Measurements from ENCODE around the gene HCK. TPM values are rescaled to one million over a fixed set of nuclear protein-coding genes. Genes with fewer than 3 reads are reported as not detected.

The HCK gene
- total RNA-seq: under 0.01 and 0.13 TPM in 2 replicates

DNA sequence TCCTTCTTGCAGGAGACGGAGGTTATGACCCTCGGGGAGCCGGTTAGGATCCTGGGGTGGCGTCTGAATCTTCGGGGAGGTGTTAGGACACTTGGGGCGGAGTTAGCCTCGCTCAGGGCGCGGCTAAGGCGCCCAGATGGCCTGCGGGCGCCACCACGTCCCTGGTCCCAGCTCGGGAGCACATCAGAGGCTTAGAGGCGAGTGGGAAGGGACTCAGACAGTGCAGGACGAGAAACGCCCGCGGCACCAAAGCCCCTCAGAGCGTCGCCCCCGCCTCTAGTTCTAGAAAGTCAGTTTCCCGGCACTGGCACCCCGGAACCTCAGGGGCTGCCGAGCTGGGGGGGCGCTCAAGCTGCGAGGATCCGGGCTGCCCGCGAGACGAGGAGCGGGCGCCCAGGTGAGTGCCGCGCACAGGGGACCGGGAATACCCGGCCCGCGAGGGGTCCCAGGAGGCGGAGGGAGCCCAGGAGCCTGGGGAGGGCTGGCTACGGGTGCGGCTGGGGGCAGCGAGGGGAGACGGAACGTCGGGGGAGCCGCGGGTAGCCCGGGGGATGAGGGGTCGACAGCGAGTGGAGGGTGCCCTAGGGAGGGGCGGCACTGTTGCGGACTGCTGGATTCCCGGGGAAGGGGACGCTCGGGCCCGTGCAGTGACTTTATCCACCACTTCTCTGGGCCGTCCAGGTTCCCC, at the start of gene HCK:
TSS of gene HCK (plus strand) at position 153 of the 688 bp plus-strand sequence.
- Histone ChIP-seq H3K36me3 (ENCODE audit: control insufficient read depth, insufficient read depth, low read length) (no peaks in the 10 kb centered on the region), H3K4me3 (ENCODE audit: low read depth, low read length) (no peak within 1 kb of the TSS), H3K27me3 (ENCODE audit: control insufficient read depth, insufficient read depth, low read length) (peaks cover 27% of the 10 kb centered on the region)
- TF ChIP-seq, protein P1, sequence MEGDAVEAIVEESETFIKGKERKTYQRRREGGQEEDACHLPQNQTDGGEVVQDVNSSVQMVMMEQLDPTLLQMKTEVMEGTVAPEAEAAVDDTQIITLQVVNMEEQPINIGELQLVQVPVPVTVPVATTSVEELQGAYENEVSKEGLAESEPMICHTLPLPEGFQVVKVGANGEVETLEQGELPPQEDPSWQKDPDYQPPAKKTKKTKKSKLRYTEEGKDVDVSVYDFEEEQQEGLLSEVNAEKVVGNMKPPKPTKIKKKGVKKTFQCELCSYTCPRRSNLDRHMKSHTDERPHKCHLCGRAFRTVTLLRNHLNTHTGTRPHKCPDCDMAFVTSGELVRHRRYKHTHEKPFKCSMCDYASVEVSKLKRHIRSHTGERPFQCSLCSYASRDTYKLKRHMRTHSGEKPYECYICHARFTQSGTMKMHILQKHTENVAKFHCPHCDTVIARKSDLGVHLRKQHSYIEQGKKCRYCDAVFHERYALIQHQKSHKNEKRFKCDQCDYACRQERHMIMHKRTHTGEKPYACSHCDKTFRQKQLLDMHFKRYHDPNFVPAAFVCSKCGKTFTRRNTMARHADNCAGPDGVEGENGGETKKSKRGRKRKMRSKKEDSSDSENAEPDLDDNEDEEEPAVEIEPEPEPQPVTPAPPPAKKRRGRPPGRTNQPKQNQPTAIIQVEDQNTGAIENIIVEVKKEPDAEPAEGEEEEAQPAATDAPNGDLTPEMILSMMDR (IDR thresholded peaks at IDR 0.05; ENCODE audit: insufficient read depth, low read length, severe bottlenecking): no peak
- no peak for FAIRE-seq
- DNase-seq (ENCODE audit: low read depth): no peak

DNA sequence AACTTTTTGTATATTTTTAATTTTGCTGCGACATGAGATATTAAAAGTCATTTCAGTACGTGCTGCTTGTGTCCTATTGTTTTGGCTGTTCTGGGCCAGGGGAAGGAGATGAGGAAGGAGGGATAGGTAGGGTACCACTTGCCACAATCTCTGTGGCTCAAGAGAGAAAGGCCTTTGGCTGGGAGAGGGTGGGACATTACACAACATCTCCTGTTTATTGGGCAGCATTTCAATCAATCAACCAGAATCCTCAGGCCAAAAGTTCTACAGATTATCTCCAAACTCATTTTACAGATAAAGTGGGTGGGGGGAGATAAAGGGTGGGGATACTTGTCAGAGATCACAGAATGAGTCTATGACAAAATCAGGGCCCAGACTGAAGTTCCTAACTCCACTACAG, 48.7 kb upstream of the HCK start:
- Histone ChIP-seq H3K27me3 (ENCODE audit: control insufficient read depth, insufficient read depth, low read length) (peaks cover 3% of the 10 kb centered on the region), H3K36me3 (ENCODE audit: control insufficient read depth, insufficient read depth, low read length) (no peaks in the 10 kb centered on the region), H3K4me3 (ENCODE audit: low read depth, low read length) (no peak overlapping the region)
- DNase-seq (ENCODE audit: low read depth): no peak
- TF ChIP-seq, protein P1 (IDR thresholded peaks at IDR 0.05; ENCODE audit: insufficient read depth, low read length, severe bottlenecking): no peak
- FAIRE-seq: no peak

DNA sequence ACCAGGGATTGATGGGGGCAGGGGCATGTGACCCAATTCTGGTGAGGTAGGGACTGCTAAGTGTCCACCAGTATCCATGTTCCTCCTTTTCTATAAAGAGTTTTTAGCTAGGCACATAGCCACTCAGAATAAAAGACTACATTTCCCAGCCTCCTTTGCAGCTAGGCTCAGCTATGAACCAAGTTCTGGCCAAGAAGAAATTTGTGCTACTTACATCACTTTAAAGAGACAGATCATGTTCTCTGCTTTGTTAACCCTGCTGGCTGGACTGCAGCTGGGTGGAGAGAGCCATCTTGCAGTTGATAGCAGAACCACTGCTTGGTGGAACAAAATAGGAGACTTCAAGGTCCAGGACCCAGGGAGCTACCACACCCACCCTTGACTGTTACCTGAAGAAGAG, 47.1 kb upstream of the HCK start:
- Histone ChIP-seq H3K36me3 (ENCODE audit: control insufficient read depth, insufficient read depth, low read length) (no peaks in the 10 kb centered on the region), H3K4me3 (ENCODE audit: low read depth, low read length) (no peak overlapping the region), H3K27me3 (ENCODE audit: control insufficient read depth, insufficient read depth, low read length) (no peaks in the 10 kb centered on the region)
- DNase-seq (ENCODE audit: low read depth): peak; percentile 15
- no peak for FAIRE-seq
- TF ChIP-seq, protein P1 (IDR thresholded peaks at IDR 0.05; ENCODE audit: insufficient read depth, low read length, severe bottlenecking): no peak

DNA sequence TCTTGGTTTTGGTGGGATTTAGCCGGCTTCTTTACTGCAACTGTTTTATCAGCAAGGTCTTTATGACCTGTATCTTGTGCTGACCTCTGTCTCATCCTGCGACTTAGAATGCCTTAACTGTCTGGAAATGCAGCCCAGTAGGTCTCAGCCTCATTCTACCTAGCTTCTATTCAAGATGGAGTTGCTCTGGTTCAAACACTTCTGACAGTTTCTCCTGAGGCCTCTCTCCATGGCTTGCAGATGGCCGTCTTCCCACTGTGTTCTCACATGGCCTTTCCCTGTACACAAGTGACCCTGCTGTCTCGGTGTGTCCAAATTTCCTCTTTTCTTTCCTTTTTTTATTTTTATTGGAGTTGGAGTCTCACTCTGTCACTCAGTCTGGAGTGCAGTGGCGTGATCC, 46.0 kb upstream of the HCK start:
- TF ChIP-seq, protein P1 (IDR thresholded peaks at IDR 0.05; ENCODE audit: insufficient read depth, low read length, severe bottlenecking): no peak
- no peak overlapping the region for H3K4me3 ChIP-seq (ENCODE audit: low read depth, low read length)
- no peaks in the 10 kb centered on the region for H3K36me3 ChIP-seq (ENCODE audit: control insufficient read depth, insufficient read depth, low read length)
- H3K27me3 ChIP-seq (ENCODE audit: control insufficient read depth, insufficient read depth, low read length): no peaks in the 10 kb centered on the region
- DNase-seq (ENCODE audit: low read depth): no peak
- FAIRE-seq: no peak

DNA sequence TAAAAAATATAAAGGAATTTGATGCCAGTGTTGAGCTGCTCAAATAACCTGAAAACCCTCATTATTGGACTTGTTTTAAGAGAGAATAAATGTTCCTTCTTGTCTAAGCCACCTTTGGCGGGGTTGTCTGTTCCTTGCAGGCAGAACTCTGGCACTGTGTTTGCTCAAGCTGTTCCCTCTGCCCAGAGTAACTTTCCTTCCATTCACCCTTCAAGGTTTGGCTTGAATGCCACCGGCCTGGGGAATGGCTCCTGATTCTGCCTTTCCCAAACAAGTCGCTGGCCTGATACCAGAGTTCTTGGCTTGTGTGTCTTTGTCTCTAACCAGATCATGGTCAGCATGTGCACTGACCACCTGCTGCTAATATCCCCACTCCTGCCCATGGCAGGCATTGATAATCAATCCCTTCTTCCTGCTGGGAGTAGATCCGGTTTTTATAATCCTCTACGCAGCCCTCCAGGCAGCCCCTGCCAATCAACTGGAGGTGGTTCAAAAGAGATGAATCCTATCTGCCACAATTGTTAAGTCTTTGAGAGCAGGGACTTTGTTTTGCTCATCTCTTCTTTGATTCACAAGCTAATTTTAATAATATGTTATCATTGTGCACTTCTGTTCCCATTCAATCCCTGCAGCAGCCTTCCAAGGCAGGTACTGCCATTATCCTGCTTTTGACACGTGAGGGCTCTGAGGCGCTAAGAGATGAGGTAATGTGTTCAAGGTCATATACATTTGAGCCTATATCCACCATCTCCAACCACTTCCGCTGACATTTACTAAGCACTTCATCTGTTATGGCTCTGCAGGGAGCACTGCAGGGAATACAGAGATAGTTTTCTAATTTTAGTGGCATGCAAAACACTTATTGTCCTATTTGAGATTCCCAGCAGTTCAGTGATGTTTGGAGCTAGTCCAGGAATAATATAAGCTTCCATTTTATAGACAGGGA, 44.9 kb upstream of the HCK start:
- no peak for FAIRE-seq

More for the DNA sequence above, 44.9 kb upstream of the HCK start:
- peaks cover 2% of the 10 kb centered on the region for H3K27me3 ChIP-seq (ENCODE audit: control insufficient read depth, insufficient read depth, low read length)
- H3K4me3 ChIP-seq (ENCODE audit: low read depth, low read length): no peak overlapping the region
- TF ChIP-seq, protein P1 (IDR thresholded peaks at IDR 0.05; ENCODE audit: insufficient read depth, low read length, severe bottlenecking): no peak
- no peaks in the 10 kb centered on the region for H3K36me3 ChIP-seq (ENCODE audit: control insufficient read depth, insufficient read depth, low read length)
- no peak for DNase-seq (ENCODE audit: low read depth)

All from bronchial epithelial cell (primary cell).